SK-N-SH treated with all-trans-retinoic acid at 6 μM for 48 hours (cell line): ENCODE data around the gene NFIB.

Experiments
- ATAC-seq: fragments of 200-7000 bp; cut with Tn5 transposase; 3 replicates; pipeline ENCODE4 v1.9.1; 2020; ENCODE audit warnings: mild to moderate bottlenecking, moderate library complexity
- ARNTL ChIP-seq: fragments of 450-650 bp; formaldehyde crosslinking; IDR thresholded peaks from 2 replicates; pipeline ENCODE4 v1.5.0; 2020; ENCODE audit warnings: low read depth, mild to moderate bottlenecking, moderate library complexity, borderline replicate concordance
- BACH2 ChIP-seq: fragments of 250-450 bp; sonication (Bioruptor Pico); IDR thresholded peaks from 2 replicates; pipeline ENCODE4 v1.9.0; 2021; ENCODE audit warnings: mild to moderate bottlenecking, borderline replicate concordance
- CSDC2 ChIP-seq: fragments of 250-450 bp; sonication (Bioruptor Pico); IDR thresholded peaks from 2 replicates; pipeline ENCODE4 v1.5.0; 2020; ENCODE audit warnings: mild to moderate bottlenecking, moderate library complexity
- ESRRG ChIP-seq: fragments of 250-450 bp; sonication (Bioruptor Pico); IDR thresholded peaks from 2 replicates; pipeline ENCODE4 v1.6.1; 2021; ENCODE audit warnings: mild to moderate bottlenecking
- ISL1 ChIP-seq: fragments of 250-450 bp; sonication (Bioruptor Pico); IDR thresholded peaks from 2 replicates; pipeline ENCODE4 v2.1.2; 2022; ENCODE audit warnings: mild to moderate bottlenecking, moderate library complexity
- OSR1 ChIP-seq: fragments of 250-450 bp; sonication (Bioruptor Pico); IDR thresholded peaks from 2 replicates; pipeline ENCODE4 v1.8.0; 2022; ENCODE audit warnings: moderate library complexity, mild to moderate bottlenecking, inconsistent platforms
- POU6F1 ChIP-seq: fragments of 250-450 bp; sonication (Bioruptor Pico); IDR thresholded peaks from 2 replicates; pipeline ENCODE4 v1.8.0; 2021; ENCODE audit warnings: low read depth, mild to moderate bottlenecking, moderate library complexity, borderline replicate concordance
- PPARA ChIP-seq: fragments of 250-450 bp; sonication (Bioruptor Pico); IDR thresholded peaks from 2 replicates; pipeline ENCODE4 v1.5.0; 2020; ENCODE audit warnings: mild to moderate bottlenecking, borderline replicate concordance
- RARB ChIP-seq: fragments of 250-450 bp; sonication (Bioruptor Pico); IDR thresholded peaks from 2 replicates; pipeline ENCODE4 v1.8.0; 2021; ENCODE audit warnings: mild to moderate bottlenecking, moderate library complexity
- SNAI2 ChIP-seq: fragments of 250-450 bp; sonication (Bioruptor Pico); IDR thresholded peaks from 2 replicates; pipeline ENCODE4 v1.5.0; 2020; ENCODE audit warnings: mild to moderate bottlenecking, moderate library complexity
- TCF4 ChIP-seq: fragments of 250-450 bp; sonication (Bioruptor Pico); IDR thresholded peaks from 2 replicates; pipeline ENCODE4 v1.8.0; 2021; ENCODE audit warnings: mild to moderate bottlenecking, moderate library complexity, borderline replicate concordance
- ZC3H10 ChIP-seq: fragments of 250-450 bp; sonication (Bioruptor Pico); IDR thresholded peaks from 2 replicates; pipeline ENCODE4 v1.5.1; 2021; ENCODE audit warnings: mild to moderate bottlenecking, moderate library complexity
- ZFP30 ChIP-seq: fragments of 450-650 bp; formaldehyde crosslinking; IDR thresholded peaks from 2 replicates; pipeline ENCODE4 v1.5.0; 2022; ENCODE audit warnings: mild to moderate bottlenecking, moderate library complexity
- ZNF565 ChIP-seq: fragments of 450-650 bp; formaldehyde crosslinking; conservative IDR thresholded peaks from 2 replicates; pipeline ENCODE4 v1.5.0; 2020; ENCODE audit warnings: low read depth, mild to moderate bottlenecking, moderate library complexity
- ZNF70 ChIP-seq: fragments of 450-650 bp; formaldehyde crosslinking; IDR thresholded peaks from 2 replicates; pipeline ENCODE4 v1.5.0; 2020; ENCODE audit warnings: mild to moderate bottlenecking, moderate library complexity
- ZNF8 ChIP-seq: fragments of 450-650 bp; formaldehyde crosslinking; IDR thresholded peaks from 2 replicates; pipeline ENCODE4 v1.5.0; 2020; ENCODE audit warnings: mild to moderate bottlenecking, moderate library complexity
- TF ChIP-seq, protein P1 (sequence below): fragments of 250-450 bp; sonication (Bioruptor Pico); IDR thresholded peaks from 2 replicates; pipeline ENCODE4 v1.5.0; 2020; ENCODE audit warnings: mild to moderate bottlenecking, moderate library complexity
- TF ChIP-seq, protein P2 (sequence below): fragments of 250-450 bp; sonication (Bioruptor Pico); IDR thresholded peaks from 2 replicates; pipeline ENCODE4 v1.8.0; 2020; ENCODE audit warnings: mild to moderate bottlenecking, moderate library complexity, borderline replicate concordance
- TF ChIP-seq, protein P3 (sequence below): fragments of 250-450 bp; sonication (Bioruptor Pico); IDR thresholded peaks from 2 replicates; pipeline ENCODE4 v1.5.1; 2021; ENCODE audit warnings: mild to moderate bottlenecking, moderate library complexity

The NFIB gene

GRCh38 chr9:14158136-14158813, 155.7 kb downstream of the NFIB start (continued):
- TF ChIP-seq, protein P1, sequence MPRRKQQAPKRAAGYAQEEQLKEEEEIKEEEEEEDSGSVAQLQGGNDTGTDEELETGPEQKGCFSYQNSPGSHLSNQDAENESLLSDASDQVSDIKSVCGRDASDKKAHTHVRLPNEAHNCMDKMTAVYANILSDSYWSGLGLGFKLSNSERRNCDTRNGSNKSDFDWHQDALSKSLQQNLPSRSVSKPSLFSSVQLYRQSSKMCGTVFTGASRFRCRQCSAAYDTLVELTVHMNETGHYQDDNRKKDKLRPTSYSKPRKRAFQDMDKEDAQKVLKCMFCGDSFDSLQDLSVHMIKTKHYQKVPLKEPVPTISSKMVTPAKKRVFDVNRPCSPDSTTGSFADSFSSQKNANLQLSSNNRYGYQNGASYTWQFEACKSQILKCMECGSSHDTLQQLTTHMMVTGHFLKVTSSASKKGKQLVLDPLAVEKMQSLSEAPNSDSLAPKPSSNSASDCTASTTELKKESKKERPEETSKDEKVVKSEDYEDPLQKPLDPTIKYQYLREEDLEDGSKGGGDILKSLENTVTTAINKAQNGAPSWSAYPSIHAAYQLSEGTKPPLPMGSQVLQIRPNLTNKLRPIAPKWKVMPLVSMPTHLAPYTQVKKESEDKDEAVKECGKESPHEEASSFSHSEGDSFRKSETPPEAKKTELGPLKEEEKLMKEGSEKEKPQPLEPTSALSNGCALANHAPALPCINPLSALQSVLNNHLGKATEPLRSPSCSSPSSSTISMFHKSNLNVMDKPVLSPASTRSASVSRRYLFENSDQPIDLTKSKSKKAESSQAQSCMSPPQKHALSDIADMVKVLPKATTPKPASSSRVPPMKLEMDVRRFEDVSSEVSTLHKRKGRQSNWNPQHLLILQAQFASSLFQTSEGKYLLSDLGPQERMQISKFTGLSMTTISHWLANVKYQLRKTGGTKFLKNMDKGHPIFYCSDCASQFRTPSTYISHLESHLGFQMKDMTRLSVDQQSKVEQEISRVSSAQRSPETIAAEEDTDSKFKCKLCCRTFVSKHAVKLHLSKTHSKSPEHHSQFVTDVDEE: no peak
- TF ChIP-seq, all 23 proteins: peak for 0

- TF ChIP-seq, protein P2, sequence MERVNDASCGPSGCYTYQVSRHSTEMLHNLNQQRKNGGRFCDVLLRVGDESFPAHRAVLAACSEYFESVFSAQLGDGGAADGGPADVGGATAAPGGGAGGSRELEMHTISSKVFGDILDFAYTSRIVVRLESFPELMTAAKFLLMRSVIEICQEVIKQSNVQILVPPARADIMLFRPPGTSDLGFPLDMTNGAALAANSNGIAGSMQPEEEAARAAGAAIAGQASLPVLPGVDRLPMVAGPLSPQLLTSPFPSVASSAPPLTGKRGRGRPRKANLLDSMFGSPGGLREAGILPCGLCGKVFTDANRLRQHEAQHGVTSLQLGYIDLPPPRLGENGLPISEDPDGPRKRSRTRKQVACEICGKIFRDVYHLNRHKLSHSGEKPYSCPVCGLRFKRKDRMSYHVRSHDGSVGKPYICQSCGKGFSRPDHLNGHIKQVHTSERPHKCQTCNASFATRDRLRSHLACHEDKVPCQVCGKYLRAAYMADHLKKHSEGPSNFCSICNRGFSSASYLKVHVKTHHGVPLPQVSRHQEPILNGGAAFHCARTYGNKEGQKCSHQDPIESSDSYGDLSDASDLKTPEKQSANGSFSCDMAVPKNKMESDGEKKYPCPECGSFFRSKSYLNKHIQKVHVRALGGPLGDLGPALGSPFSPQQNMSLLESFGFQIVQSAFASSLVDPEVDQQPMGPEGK (CRISPR knock-in tag): no peak
- TF ChIP-seq ZNF70 (CRISPR knock-in tag) (no peak), BACH2 (CRISPR knock-in tag) (no peak), PPARA (CRISPR knock-in tag) (no peak), RARB (CRISPR knock-in tag) (no peak), ZC3H10 (CRISPR knock-in tag) (no peak), OSR1 (CRISPR knock-in tag) (no peak), ZNF8 (CRISPR knock-in tag) (no peak)
- TF ChIP-seq, protein P3, sequence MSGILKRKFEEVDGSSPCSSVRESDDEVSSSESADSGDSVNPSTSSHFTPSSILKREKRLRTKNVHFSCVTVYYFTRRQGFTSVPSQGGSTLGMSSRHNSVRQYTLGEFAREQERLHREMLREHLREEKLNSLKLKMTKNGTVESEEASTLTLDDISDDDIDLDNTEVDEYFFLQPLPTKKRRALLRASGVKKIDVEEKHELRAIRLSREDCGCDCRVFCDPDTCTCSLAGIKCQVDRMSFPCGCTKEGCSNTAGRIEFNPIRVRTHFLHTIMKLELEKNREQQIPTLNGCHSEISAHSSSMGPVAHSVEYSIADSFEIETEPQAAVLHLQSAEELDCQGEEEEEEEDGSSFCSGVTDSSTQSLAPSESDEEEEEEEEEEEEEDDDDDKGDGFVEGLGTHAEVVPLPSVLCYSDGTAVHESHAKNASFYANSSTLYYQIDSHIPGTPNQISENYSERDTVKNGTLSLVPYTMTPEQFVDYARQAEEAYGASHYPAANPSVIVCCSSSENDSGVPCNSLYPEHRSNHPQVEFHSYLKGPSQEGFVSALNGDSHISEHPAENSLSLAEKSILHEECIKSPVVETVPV: no peak
- TF ChIP-seq, all 23 proteins: peak for 0
- no peak for ATAC-seq
Measured at GRCh38 chr9:14157191-14157590, 156.8 kb downstream of the NFIB start.

DNA sequence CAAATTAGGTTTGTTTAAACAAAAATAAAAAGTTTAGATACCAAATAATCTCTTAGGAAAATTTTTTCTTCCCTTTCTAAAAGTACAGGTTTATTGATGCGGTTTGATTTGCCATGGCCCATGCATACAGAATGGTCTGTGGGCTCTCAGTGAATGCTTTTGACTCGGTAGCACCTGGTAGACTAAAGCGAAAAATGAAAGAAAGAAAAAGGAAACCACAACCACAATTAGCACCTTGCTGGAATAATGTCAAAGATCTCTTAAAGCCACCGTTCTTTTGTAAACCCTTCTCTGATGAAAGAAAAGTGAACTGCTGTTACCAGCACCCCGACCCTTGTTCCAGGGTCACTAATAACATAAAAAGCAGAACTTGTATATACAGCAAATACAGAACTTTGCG, 157.9 kb downstream of the NFIB start:
- TF ChIP-seq ISL1 (no peak), PPARA (CRISPR knock-in tag) (no peak), ZNF565 (CRISPR knock-in tag) (no peak), ZC3H10 (CRISPR knock-in tag) (no peak), ESRRG (CRISPR knock-in tag) (no peak), OSR1 (CRISPR knock-in tag) (no peak), SNAI2 (CRISPR knock-in tag) (no peak), TCF4 (CRISPR knock-in tag) (no peak), ZNF8 (CRISPR knock-in tag) (no peak), ZFP30 (CRISPR knock-in tag) (no peak), BACH2 (CRISPR knock-in tag) (no peak)
- TF ChIP-seq, protein P2 (CRISPR knock-in tag): no peak
- TF ChIP-seq, protein P3: no peak
- ATAC-seq: no peak

DNA sequence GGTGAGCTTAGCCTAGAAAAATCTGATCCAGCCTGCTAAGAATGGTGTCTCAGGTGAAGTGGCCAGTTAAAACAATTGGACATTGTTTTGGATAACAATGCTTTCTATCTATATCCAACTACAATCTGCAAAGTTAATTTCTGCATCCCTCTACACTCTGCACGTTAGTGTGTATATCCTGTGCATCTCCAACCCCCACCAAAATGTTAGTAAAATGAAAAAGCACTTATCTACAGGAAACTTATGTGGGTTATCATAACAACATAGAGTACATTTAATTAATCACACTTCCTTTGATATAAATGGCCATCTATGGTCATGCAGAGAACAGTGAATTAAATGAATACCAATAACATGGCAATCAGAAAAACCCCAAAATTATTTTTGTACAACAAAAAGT, 158.7 kb downstream of the NFIB start:
- ATAC-seq: no peak
- TF ChIP-seq RARB (CRISPR knock-in tag) (no peak), PPARA (CRISPR knock-in tag) (no peak), TCF4 (CRISPR knock-in tag) (no peak), BACH2 (CRISPR knock-in tag) (no peak), CSDC2 (CRISPR knock-in tag) (no peak), ZNF70 (CRISPR knock-in tag) (no peak), ZNF565 (CRISPR knock-in tag) (no peak), ARNTL (no peak), ZFP30 (CRISPR knock-in tag) (no peak), ZC3H10 (CRISPR knock-in tag) (no peak), POU6F1 (CRISPR knock-in tag) (no peak)
- TF ChIP-seq, protein P2 (CRISPR knock-in tag): no peak
